Progenitor cell of endocrine pancreas (in vitro differentiated cells): ENCODE measurements around the gene PRUNE2. TPM values are rescaled to one million over a fixed set of nuclear protein-coding genes. Genes with fewer than 3 reads are reported as not detected.
"Not testable (repeated sequence)": the region's sequence is repeated elsewhere in the genome, so short reads cannot be mapped to it uniquely, and the experiment has no call there.

Experiments used
- DNase-seq: peaks from one replicate; pipeline ENCODE4 v3.0.0; 2021; ENCODE audit warnings: low spot score; ENCODE audit not compliant: unreplicated experiment
- H3K27ac Mint-ChIP-seq: 2 replicates; pipeline ENCODE4 v1.8.0; 2021; ENCODE audit warnings: mild to moderate bottlenecking, moderate library complexity, mixed read lengths
- H3K27me3 Mint-ChIP-seq: 2 replicates; pipeline ENCODE4 v1.8.0; 2021; ENCODE audit warnings: mixed read lengths
- H3K36me3 Mint-ChIP-seq: 2 replicates; pipeline ENCODE4 v1.8.0; 2022; ENCODE audit warnings: mixed read lengths; ENCODE audit not compliant: insufficient read depth
- H3K4me1 Mint-ChIP-seq: 2 replicates; pipeline ENCODE4 v1.8.0; 2021; ENCODE audit warnings: low read depth, mixed read lengths
- H3K4me3 Mint-ChIP-seq: 2 replicates; pipeline ENCODE4 v1.8.0; 2021; ENCODE audit warnings: low read depth, mild to moderate bottlenecking, moderate library complexity, mixed read lengths
- H3K9me3 Mint-ChIP-seq: 2 replicates; pipeline ENCODE4 v1.8.0; 2021; ENCODE audit warnings: low read depth, mixed read lengths
- total RNA-seq: library from RNA; stranded (reverse); gene quantifications from 2 replicates; pipeline ENCODE4 v1.2.1, GENCODE V29; 2021
- TF ChIP-seq, protein P1 (sequence below): fragments of 200-600 bp; sonication (generic); IDR thresholded peaks from one replicate; pipeline ENCODE4 v1.5.0; 2021; ENCODE audit warnings: antibody characterized with exemption, mild to moderate bottlenecking; ENCODE audit not compliant: unreplicated experiment

PRUNE2 gene
- total RNA-seq, 1 donor from 2014 or later, result 5.6 TPM

DNA sequence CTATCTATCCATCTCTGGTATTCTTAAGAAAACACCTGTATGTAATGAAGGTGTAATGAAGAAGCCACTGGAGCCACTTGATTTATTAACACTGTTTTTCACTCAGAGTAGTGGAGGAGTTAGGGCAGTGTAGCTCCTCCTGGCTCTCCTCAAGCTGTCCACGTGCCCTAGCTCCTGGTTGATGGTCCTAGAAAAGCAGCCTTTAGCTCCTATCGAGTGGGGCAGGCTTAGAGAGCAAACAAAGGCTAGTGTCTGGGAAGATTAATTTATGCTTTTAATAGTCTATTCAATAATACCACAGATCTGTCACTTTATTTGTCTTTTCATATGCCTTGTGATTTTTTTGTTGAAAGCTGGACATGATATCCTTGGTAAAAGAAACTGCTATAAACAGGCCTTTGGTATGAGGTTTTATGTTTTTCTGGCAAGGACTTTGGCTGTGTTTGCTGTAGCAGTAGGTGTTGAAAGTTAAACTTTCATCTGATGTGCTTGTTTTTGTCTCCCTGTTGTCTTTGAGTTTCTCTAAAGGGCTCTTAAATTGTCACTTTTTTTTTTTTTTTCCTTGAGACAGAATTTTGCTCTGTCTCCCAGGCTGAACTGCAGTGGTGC is 305.8 kb downstream of the PRUNE2 start:
- H3K9me3 Mint-ChIP-seq, result no peaks in the 10 kb centered on the region
- H3K27me3 Mint-ChIP-seq, result no peaks in the 10 kb centered on the region
- H3K27ac Mint-ChIP-seq, result peak overlapping the region; percentile 6
- DNase-seq, result no peak
- H3K4me1 Mint-ChIP-seq, result peaks cover 31% of the 10 kb centered on the region
- TF ChIP-seq, protein P1, sequence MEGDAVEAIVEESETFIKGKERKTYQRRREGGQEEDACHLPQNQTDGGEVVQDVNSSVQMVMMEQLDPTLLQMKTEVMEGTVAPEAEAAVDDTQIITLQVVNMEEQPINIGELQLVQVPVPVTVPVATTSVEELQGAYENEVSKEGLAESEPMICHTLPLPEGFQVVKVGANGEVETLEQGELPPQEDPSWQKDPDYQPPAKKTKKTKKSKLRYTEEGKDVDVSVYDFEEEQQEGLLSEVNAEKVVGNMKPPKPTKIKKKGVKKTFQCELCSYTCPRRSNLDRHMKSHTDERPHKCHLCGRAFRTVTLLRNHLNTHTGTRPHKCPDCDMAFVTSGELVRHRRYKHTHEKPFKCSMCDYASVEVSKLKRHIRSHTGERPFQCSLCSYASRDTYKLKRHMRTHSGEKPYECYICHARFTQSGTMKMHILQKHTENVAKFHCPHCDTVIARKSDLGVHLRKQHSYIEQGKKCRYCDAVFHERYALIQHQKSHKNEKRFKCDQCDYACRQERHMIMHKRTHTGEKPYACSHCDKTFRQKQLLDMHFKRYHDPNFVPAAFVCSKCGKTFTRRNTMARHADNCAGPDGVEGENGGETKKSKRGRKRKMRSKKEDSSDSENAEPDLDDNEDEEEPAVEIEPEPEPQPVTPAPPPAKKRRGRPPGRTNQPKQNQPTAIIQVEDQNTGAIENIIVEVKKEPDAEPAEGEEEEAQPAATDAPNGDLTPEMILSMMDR, result no peak
- no peak overlapping the region for H3K4me3 Mint-ChIP-seq
- no peaks in the 10 kb centered on the region for H3K36me3 Mint-ChIP-seq

DNA sequence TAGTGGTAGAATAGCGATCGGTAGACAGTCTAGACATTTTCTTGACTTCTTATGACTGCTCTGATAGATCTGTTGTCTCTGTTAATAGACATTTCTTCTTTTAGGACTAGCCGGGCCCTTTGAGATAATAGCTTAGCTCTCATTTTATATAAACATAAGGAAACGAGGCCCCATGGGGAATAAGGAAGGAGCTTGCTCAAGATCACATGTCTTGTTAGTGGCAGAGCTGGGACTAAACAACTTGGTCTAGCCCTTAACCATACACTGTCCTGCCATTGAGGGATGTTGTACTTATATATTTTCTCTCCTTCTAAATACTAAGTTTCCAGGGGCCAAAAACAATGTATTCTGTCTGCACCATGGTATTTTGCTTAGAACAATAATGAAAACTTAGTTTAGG is 306.9 kb downstream of the PRUNE2 start:
- Mint-ChIP-seq H3K36me3 (no peaks in the 10 kb centered on the region), H3K9me3 (no peaks in the 10 kb centered on the region), H3K4me3 (no peak overlapping the region), H3K27ac (no peak overlapping the region), H3K27me3 (no peaks in the 10 kb centered on the region), H3K4me1 (peaks cover 35% of the 10 kb centered on the region)
- no peak for DNase-seq
- TF ChIP-seq, protein P1, result no peak

DNA sequence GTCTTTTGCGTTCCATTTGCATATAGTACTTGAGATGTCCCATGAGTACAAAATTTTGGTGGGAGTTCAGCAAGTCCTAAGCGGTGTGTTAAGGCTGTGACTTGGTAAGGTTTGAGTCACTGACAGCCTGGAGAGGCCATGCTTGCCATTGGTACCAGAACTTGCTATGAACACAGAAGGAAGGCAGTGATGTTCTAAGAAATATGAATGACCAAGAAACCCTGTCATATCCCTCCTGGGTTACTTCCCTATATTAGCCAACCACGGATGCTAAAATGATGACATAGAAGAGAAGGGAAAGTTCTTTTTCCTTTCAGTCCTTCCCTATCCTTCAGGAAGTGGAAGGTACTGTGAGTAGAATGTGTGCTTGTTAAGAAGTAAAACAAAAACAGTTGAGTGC is 310.3 kb downstream of the PRUNE2 start:
- TF ChIP-seq, protein P1, result no peak
- DNase-seq, result no peak
- Mint-ChIP-seq H3K27ac (no peak overlapping the region), H3K4me3 (no peak overlapping the region), H3K4me1 (peaks cover 49% of the 10 kb centered on the region), H3K27me3 (no peaks in the 10 kb centered on the region), H3K36me3 (no peaks in the 10 kb centered on the region), H3K9me3 (no peaks in the 10 kb centered on the region)

DNA sequence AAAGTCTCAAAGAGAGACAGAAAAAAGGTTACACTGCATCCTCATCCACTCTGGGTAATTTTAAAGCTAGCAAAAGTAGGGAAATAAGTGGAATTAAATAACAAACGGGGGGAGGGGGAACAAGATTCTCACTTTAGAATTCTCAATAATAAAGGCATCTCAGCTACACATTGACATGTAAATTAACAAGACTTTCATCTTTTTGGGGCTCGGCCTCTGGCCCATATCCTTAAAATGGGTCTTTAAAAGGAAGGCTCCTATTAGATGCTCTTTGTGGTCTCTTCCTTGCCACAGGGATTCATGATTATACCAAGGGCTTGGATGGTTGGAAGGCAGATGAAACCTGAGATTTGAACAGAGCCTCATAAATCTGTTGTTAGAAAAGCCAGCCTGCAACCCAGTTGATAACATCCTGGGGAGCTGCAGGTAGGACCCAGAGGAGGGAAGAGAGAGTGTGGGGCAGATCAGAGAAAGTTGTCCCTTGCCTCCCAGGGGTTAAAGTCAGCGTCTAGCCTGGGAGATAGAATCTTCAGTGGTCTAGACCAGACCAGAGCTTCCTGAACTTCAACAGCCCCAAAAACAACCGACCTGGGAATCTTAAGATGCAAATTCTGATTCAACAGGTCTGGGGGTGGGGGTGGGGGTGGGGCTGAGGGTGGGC is 311.0 kb downstream of the PRUNE2 start:
- no peak for DNase-seq
- Mint-ChIP-seq H3K9me3 (no peaks in the 10 kb centered on the region), H3K27me3 (no peaks in the 10 kb centered on the region), H3K4me3 (no peak overlapping the region), H3K4me1 (peaks cover 43% of the 10 kb centered on the region), H3K36me3 (no peaks in the 10 kb centered on the region), H3K27ac (peak overlapping the region; percentile 65)
- TF ChIP-seq, protein P1, result no peak

DNA sequence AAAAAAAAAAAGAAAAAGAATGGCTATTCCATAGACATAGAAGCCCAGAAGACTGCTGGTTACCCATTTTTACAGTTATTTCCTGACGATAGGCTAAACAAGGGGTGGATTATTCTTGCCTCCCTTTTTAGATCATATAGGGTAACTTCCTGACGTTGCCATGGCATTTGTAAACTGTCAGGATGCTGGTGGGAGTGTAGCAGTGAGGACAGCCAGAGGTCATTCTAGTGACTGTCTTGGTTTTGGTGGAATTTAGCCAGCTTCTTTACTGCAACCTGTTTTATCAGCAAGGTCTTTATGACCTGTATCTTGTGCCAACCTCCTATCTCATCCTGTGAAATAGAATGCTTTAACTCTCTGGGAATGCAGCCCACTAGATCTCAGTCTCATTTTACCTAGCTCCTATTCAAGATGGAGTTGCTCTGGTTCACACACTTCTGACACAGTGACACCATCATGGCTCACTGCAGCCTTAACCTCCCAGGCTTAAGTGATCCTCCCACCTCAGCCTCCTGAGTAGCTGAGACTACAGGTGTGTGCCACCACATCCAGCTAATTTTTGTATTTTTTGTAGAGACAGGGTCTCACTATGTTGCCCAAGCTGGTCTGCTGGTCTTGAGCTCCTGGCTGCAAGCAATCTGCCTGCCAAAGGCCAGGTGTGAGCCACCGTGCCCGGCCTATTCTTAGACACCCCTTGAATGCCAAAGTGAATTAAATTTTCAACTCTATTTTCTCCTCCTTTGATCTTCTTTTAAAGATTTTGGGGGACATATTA is 311.8 kb downstream of the PRUNE2 start:
- not testable (repeated sequence) for H3K27me3 Mint-ChIP-seq, H3K9me3 Mint-ChIP-seq, H3K36me3 Mint-ChIP-seq, DNase-seq, H3K27ac Mint-ChIP-seq, H3K4me3 Mint-ChIP-seq
- H3K4me1 Mint-ChIP-seq, result peaks cover 44% of the 10 kb centered on the region
